ENCODE data around the gene FKBP3. TPM values are rescaled to one million over a fixed set of nuclear protein-coding genes. Genes with fewer than 3 reads are reported as not detected.
A peak's percentile ranks its signal among the peaks of the same experiment; 100 is the strongest.

Gene FKBP3
- total RNA-seq, result 59.4 TPM
- 100 to 1,000 TPM; 114 to 131 (median 117) TPM for polyA plus RNA-seq (ENCODE audit: insufficient read depth in 1 of 8, insufficient read length in 8 of 8, low replicate concordance in 1 of 8)
- long read RNA-seq, donor 1, transcript FKBP3-202 (7 exons, 1,346 nt), result major isoform, 22 of 39 reads
- long read RNA-seq, donor 1, partial matches to known transcripts, result 15 of 39 reads
- long read RNA-seq, donor 1, other reads (novel, unspliced or antisense), result 0 of 39 reads
- long read RNA-seq, donor 2, transcript FKBP3-202 (7 exons, 1,346 nt), result major isoform, 8 of 8 reads
- long read RNA-seq, donor 2, partial matches to known transcripts, result 0 of 8 reads
- long read RNA-seq, donor 2, other reads (novel, unspliced or antisense), result 0 of 8 reads
- long read RNA-seq, donor 3, transcript FKBP3-202 (7 exons, 1,346 nt), result major isoform, 51 of 68 reads
- long read RNA-seq, donor 3, partial matches to known transcripts, result 17 of 68 reads
- long read RNA-seq, donor 3, other reads (novel, unspliced or antisense), result 0 of 68 reads
- long read RNA-seq, donor 4, transcript FKBP3-202 (7 exons, 1,346 nt), result major isoform, 24 of 44 reads
- long read RNA-seq, donor 4, partial matches to known transcripts, result 19 of 44 reads
- long read RNA-seq, donor 4, other reads (novel, unspliced or antisense), result 0 of 44 reads
- long read RNA-seq, donor 5, transcript FKBP3-202 (7 exons, 1,346 nt), result major isoform, 128 of 195 reads
- long read RNA-seq, donor 5, partial matches to known transcripts, result 61 of 195 reads
- long read RNA-seq, donor 5, other reads (novel, unspliced or antisense), result 6 of 195 reads
- long read RNA-seq, donor 6, transcript FKBP3-202 (7 exons, 1,346 nt), result major isoform, 105 of 171 reads
- long read RNA-seq, donor 6, partial matches to known transcripts, result 63 of 171 reads
- long read RNA-seq, donor 6, other reads (novel, unspliced or antisense), result 0 of 171 reads
- long read RNA-seq, donor 7, transcript FKBP3-202 (7 exons, 1,346 nt), result major isoform, 74 of 142 reads
- long read RNA-seq, donor 7, transcript FKBP3-203 (3 exons, 704 nt), result minor isoform, 6 of 142 reads
- long read RNA-seq, donor 7, partial matches to known transcripts, result 62 of 142 reads
- long read RNA-seq, donor 7, other reads (novel, unspliced or antisense), result 0 of 142 reads
- long read RNA-seq, donor 8, transcript FKBP3-202 (7 exons, 1,346 nt), result major isoform, 40 of 66 reads
- long read RNA-seq, donor 8, partial matches to known transcripts, result 26 of 66 reads
- long read RNA-seq, donor 8, other reads (novel, unspliced or antisense), result 0 of 66 reads
- long read RNA-seq, donor 9, transcript FKBP3-202 (7 exons, 1,346 nt), result major isoform, 41 of 84 reads
- long read RNA-seq, donor 9, partial matches to known transcripts, result 42 of 84 reads
- long read RNA-seq, donor 9, other reads (novel, unspliced or antisense), result 0 of 84 reads
- long read RNA-seq, donor 10, transcript FKBP3-202 (7 exons, 1,346 nt), result major isoform, 55 of 120 reads
- long read RNA-seq, donor 10, partial matches to known transcripts, result 62 of 120 reads
- long read RNA-seq, donor 10, other reads (novel, unspliced or antisense), result 0 of 120 reads
- long read RNA-seq, donor 11, transcript FKBP3-202 (7 exons, 1,346 nt), result major isoform, 42 of 79 reads
- long read RNA-seq, donor 11, partial matches to known transcripts, result 35 of 79 reads
- long read RNA-seq, donor 11, other reads (novel, unspliced or antisense), result 0 of 79 reads

DNA sequence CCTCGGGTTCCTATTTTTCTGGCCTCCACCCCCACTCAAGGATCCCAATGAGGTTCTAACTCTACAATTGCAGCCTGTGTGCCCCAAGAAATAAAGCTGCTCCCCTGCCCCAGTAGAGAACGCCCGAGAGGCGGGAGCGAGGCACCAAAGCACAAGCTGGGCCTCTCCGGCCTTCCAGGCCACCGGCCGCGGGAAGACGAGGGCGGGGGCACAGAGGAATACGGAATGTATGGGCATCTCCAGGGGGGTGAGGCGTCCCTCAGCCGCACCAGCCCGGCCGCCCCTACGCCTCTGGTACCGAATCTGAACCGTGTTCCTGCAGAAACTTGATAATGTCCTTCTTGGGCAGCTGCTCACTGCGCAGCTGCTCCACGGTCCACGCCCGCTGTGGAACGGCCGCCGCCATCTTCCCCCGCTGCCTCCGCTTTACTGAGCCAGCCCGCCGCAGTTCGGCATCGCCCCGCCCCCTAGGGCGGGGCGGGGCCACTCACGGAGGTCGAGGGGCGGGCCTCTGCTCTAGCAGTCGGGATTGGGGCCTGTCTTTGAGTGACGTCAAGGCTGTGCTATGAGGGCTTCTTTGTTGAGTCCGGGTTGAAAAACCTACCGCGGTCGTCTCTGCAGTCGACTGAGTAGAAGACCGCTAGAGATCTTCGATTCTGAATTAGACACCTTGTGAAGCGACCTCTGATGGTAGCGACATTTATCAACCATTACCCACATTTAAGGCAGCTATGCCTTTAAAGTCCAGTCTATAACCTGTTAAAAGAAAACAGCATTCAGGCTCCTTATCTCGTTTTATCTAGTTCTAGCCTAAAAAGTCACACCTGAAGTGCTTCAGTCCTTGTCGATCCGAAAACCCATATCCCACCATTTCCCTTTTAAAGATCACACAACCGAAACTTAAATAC, at the start of gene FKBP3:
Gene FKBP3 (minus strand): TSS at position 431 of the 908 bp plus-strand sequence. CDS start 25 bp downstream, at position 406.
- Histone ChIP-seq H3K4me1 (ENCODE audit: control insufficient read depth, insufficient read depth, low read length) (peaks cover 3% of the 10 kb centered on the region), H3K9me3 (replicated peaks; ENCODE audit: control insufficient read depth, low read depth, low read length) (no peaks in the 10 kb centered on the region), H3K27me3 (ENCODE audit: control insufficient read depth, insufficient read depth, low read length) (no peaks in the 10 kb centered on the region), H3K4me3 (ENCODE audit: low read length) (peak within 1 kb of the TSS; percentile 82), H3K27ac (ENCODE audit: low read length) (peak within 1 kb of the TSS; percentile 98), H3K36me3 (ENCODE audit: control insufficient read depth, insufficient read depth, low read length) (no peaks in the 10 kb centered on the region)
- WGBS (ENCODE audit: insufficient coverage), result under 1% methylated on average over 37 of the region's 53 CpGs
- DNase-seq, result peak; percentile 100

- DNase-seq, result no peak
- Histone ChIP-seq H3K36me3 (ENCODE audit: control insufficient read depth, insufficient read depth, low read length) (no peaks in the 10 kb centered on the region), H3K27me3 (ENCODE audit: control insufficient read depth, insufficient read depth, low read length) (no peaks in the 10 kb centered on the region), H3K27ac (ENCODE audit: low read length) (no peak overlapping the region), H3K4me3 (ENCODE audit: low read length) (no peak overlapping the region), H3K4me1 (ENCODE audit: control insufficient read depth, insufficient read depth, low read length) (no peaks in the 10 kb centered on the region), H3K9me3 (replicated peaks; ENCODE audit: control insufficient read depth, low read depth, low read length) (no peaks in the 10 kb centered on the region)
- WGBS (ENCODE audit: insufficient coverage), result no CpG with 5 or more reads among the region's 3 CpGs
Observed at GRCh38 chr14:45181806-45182205, 47.5 kb upstream of the FKBP3 start.

GRCh38 chr14:45181329-45181728, 47.0 kb upstream of the FKBP3 start:
- Histone ChIP-seq H3K4me3 (ENCODE audit: low read length) (no peak overlapping the region), H3K27ac (ENCODE audit: low read length) (no peak overlapping the region), H3K9me3 (replicated peaks; ENCODE audit: control insufficient read depth, low read depth, low read length) (no peaks in the 10 kb centered on the region), H3K36me3 (ENCODE audit: control insufficient read depth, insufficient read depth, low read length) (no peaks in the 10 kb centered on the region), H3K4me1 (ENCODE audit: control insufficient read depth, insufficient read depth, low read length) (no peaks in the 10 kb centered on the region), H3K27me3 (ENCODE audit: control insufficient read depth, insufficient read depth, low read length) (no peaks in the 10 kb centered on the region)
- no peak for DNase-seq
- no CpG with 5 or more reads among the region's 5 CpGs for WGBS (ENCODE audit: insufficient coverage)

GRCh38 chr14:45177076-45177475, 42.8 kb upstream of the FKBP3 start:
- WGBS (ENCODE audit: insufficient coverage), result 93% methylated on average over 2 of the region's 5 CpGs
- Histone ChIP-seq H3K36me3 (ENCODE audit: control insufficient read depth, insufficient read depth, low read length) (peaks cover 2% of the 10 kb centered on the region), H3K4me1 (ENCODE audit: control insufficient read depth, insufficient read depth, low read length) (no peaks in the 10 kb centered on the region), H3K27ac (ENCODE audit: low read length) (no peak overlapping the region), H3K4me3 (ENCODE audit: low read length) (no peak overlapping the region), H3K9me3 (replicated peaks; ENCODE audit: control insufficient read depth, low read depth, low read length) (no peaks in the 10 kb centered on the region), H3K27me3 (ENCODE audit: control insufficient read depth, insufficient read depth, low read length) (no peaks in the 10 kb centered on the region)
- no peak for DNase-seq

DNA sequence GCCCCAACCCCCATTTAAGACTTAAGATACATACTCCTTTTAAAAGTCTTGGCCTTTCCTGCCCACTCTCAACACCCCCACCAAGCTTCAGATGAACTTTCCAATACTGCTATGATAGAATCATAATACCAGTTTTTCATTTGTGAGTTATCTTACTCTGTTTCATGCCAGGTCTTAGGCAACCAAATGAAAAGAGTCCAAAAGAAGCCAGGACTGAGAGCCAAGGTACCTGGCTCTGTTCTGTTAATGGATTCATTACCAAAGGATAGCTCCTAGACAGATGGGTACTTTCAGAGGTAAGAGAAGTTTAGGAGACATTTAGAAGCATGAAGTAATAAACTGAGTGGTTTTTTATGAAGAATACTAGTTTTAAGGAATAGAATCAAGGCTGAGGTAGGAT, 35.6 kb upstream of the FKBP3 start:
- Histone ChIP-seq H3K4me3 (ENCODE audit: low read length) (no peak overlapping the region), H3K9me3 (replicated peaks; ENCODE audit: control insufficient read depth, low read depth, low read length) (no peaks in the 10 kb centered on the region), H3K4me1 (ENCODE audit: control insufficient read depth, insufficient read depth, low read length) (no peaks in the 10 kb centered on the region), H3K27me3 (ENCODE audit: control insufficient read depth, insufficient read depth, low read length) (no peaks in the 10 kb centered on the region), H3K36me3 (ENCODE audit: control insufficient read depth, insufficient read depth, low read length) (peaks cover 7% of the 10 kb centered on the region), H3K27ac (ENCODE audit: low read length) (no peak overlapping the region)
- DNase-seq, result no peak

GRCh38 chr14:45156067-45156466, 21.8 kb upstream of the FKBP3 start:
- no peaks in the 10 kb centered on the region for H3K4me1 ChIP-seq (ENCODE audit: control insufficient read depth, insufficient read depth, low read length)
- H3K27me3 ChIP-seq (ENCODE audit: control insufficient read depth, insufficient read depth, low read length), result no peaks in the 10 kb centered on the region
- no peaks in the 10 kb centered on the region for H3K9me3 ChIP-seq (replicated peaks; ENCODE audit: control insufficient read depth, low read depth, low read length)
- no peak for DNase-seq
- no peaks in the 10 kb centered on the region for H3K36me3 ChIP-seq (ENCODE audit: control insufficient read depth, insufficient read depth, low read length)
- no peak overlapping the region for H3K4me3 ChIP-seq (ENCODE audit: low read length)
- no peak overlapping the region for H3K27ac ChIP-seq (ENCODE audit: low read length)

GRCh38 chr14:45150386-45150890, 16.2 kb upstream of the FKBP3 start:
- Histone ChIP-seq H3K4me3 (ENCODE audit: low read length) (no peak overlapping the region), H3K36me3 (ENCODE audit: control insufficient read depth, insufficient read depth, low read length) (no peaks in the 10 kb centered on the region), H3K27ac (ENCODE audit: low read length) (no peak overlapping the region), H3K9me3 (replicated peaks; ENCODE audit: control insufficient read depth, low read depth, low read length) (no peaks in the 10 kb centered on the region), H3K4me1 (ENCODE audit: control insufficient read depth, insufficient read depth, low read length) (no peaks in the 10 kb centered on the region), H3K27me3 (ENCODE audit: control insufficient read depth, insufficient read depth, low read length) (no peaks in the 10 kb centered on the region)
- WGBS (ENCODE audit: insufficient coverage), result 100% methylated on average over 2 of the region's 4 CpGs
- DNase-seq, result no peak

DNA sequence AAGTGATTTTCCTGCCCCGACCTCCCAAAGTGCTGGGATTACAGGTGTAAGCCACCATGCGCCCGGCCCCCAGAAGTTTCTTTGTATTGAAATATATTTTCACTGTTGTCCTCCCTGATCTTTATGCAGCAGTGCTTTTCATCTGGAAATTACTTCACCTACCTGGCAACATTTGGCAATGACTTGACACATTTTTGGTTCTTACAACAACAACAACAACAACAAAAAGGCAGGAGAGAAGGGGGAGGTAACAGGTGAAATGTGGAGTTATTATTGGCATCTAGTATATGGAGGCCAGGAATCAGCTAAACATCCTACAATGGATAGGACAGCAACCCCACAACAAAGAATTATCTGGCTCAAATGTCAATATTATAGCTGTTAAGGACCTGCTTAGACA, 15.3 kb upstream of the FKBP3 start:
- no peak overlapping the region for H3K4me3 ChIP-seq (ENCODE audit: low read length)
- peaks cover 4% of the 10 kb centered on the region for H3K36me3 ChIP-seq (ENCODE audit: control insufficient read depth, insufficient read depth, low read length)
- H3K9me3 ChIP-seq (replicated peaks; ENCODE audit: control insufficient read depth, low read depth, low read length), result no peaks in the 10 kb centered on the region
- no peaks in the 10 kb centered on the region for H3K27me3 ChIP-seq (ENCODE audit: control insufficient read depth, insufficient read depth, low read length)
- no peak for DNase-seq
- no CpG with 5 or more reads among the region's 3 CpGs for WGBS (ENCODE audit: insufficient coverage)
- H3K27ac ChIP-seq (ENCODE audit: low read length), result no peak overlapping the region
- no peaks in the 10 kb centered on the region for H3K4me1 ChIP-seq (ENCODE audit: control insufficient read depth, insufficient read depth, low read length)

All from muscle of leg (tissue), 16 donors.